Upper lobe of left lung (tissue), 6 donors: ENCODE data around the gene ABCD1. TPM values are rescaled to one million over a fixed set of nuclear protein-coding genes. Genes with fewer than 3 reads are reported as not detected.

Source experiments
- ATAC-seq, 2 donors: fragments of 200-7000 bp; cut with Tn5 transposase; one replicate each; pipeline ENCODE4 v1.9.1; 2022; ENCODE audit warnings: mild to moderate bottlenecking in 2 of 2, moderate library complexity in 2 of 2; ENCODE audit not compliant: low FRiP score in 2 of 2
- DNase-seq, 2 donors: peaks; one replicate each; pipeline ENCODE4 v3.0.0-alpha.2; 2019 to 2020
- H3K27ac ChIP-seq, 4 donors: fragments of 200-600 bp; sonication (generic); one replicate each; pipeline ENCODE4 v1.5.1; 2016 to 2019
- H3K27me3 ChIP-seq, 4 donors: fragments of 200-600 bp; sonication (generic); one replicate each; pipeline ENCODE4 v1.5.1; 2017 to 2019
- H3K36me3 ChIP-seq, 4 donors: fragments of 200-600 bp; sonication (generic); one replicate each; pipeline ENCODE4 v1.5.1; 2016 to 2019
- H3K4me1 ChIP-seq, 4 donors: fragments of 200-600 bp; sonication (generic); one replicate each; pipeline ENCODE4 v1.5.1; 2018 to 2019
- H3K4me3 ChIP-seq, 4 donors: fragments of 200-600 bp; sonication (generic); one replicate each; pipeline ENCODE4 v1.5.1; 2017 to 2019; ENCODE audit warnings: mild to moderate bottlenecking in 2 of 4, moderate library complexity in 1 of 4
- H3K9me3 ChIP-seq, 4 donors: fragments of 200-600 bp; sonication (generic); one replicate each; pipeline ENCODE4 v1.5.1; 2018 to 2019
- CTCF ChIP-seq, 6 experiments: fragments of 450-650 bp in 4 of 6; fragments of 200-600 bp in 2 of 6; sonication (generic) in 2 of 6; IDR thresholded peaks; one replicate each; pipeline ENCODE4 v1.5.1; 2016 to 2019; ENCODE audit warnings: antibody characterized with exemption in 6 of 6
- EP300 ChIP-seq, 4 donors: sonication (generic); formaldehyde crosslinking; IDR thresholded peaks; one replicate each; pipeline ENCODE4 v1.5.1; 2017; ENCODE audit warnings: antibody characterized with exemption in 4 of 4, control low read depth in 2 of 4
- POLR2A ChIP-seq, 4 donors: fragments of 450-650 bp; IDR thresholded peaks; one replicate each; pipeline ENCODE4 v1.5.1; 2016 to 2017; ENCODE audit warnings: antibody characterized with exemption in 4 of 4, mild to moderate bottlenecking in 2 of 4
- POLR2AphosphoS5 ChIP-seq, 2 donors: sonication (generic); formaldehyde crosslinking; IDR thresholded peaks; one replicate each; pipeline ENCODE4 v1.5.1; 2017; ENCODE audit warnings: antibody characterized with exemption in 2 of 2
- WGBS, 2 donors: methylation state at CpG; one replicate each; pipeline ENCODE4 v1.1.5; 2017 to 2018; 5-methylcytosine and 5-hydroxymethylcytosine counted together
- total RNA-seq, 6 donors: library from RNA; depleted of rRNA in 4 of 6; stranded (reverse); fragments of >200 nt in 4 of 6; gene quantifications; one replicate each; pipeline versions ENCODE4 v1.1.0 to v1.2.1, GENCODE V29; 2016 to 2021
- donor health status: DM: no; HTN: no; CAD: no; lungs with moderate emphysema.
- donor health status: DM: no; HTN: yes; CAD: no; lungs with severe emphysema.

ABCD1 gene
- total RNA-seq, 6 donors from 2014 or later: 9.8 to 28.1 (median 17.9) TPM

GRCh38 chrX:153750127-153750774, 25.6 kb downstream of the ABCD1 start:
- Histone ChIP-seq H3K36me3 (no peaks in the 10 kb centered on the region), H3K27ac (no peak overlapping the region), H3K4me3 (no peak overlapping the region), H3K9me3 (no peaks in the 10 kb centered on the region), H3K27me3 (no peaks in the 10 kb centered on the region), H3K4me1 (no peaks in the 10 kb centered on the region)
- no peak for ATAC-seq
- WGBS, 2 donors: 67 to 76% methylated on average over 4 to 12 of the region's 12 CpGs
- TF ChIP-seq CTCF (IDR thresholded peaks at IDR 0.05) (no peak), EP300 (IDR thresholded peaks at IDR 0.05) (no peak), POLR2AphosphoS5 (IDR thresholded peaks at IDR 0.05) (no peak), POLR2A (IDR thresholded peaks at IDR 0.05) (no peak)
- no peak for DNase-seq

- Histone ChIP-seq H3K27me3 (no peaks in the 10 kb centered on the region), H3K4me3 (no peak overlapping the region), H3K4me1 (no peaks in the 10 kb centered on the region), H3K27ac (no peak overlapping the region), H3K9me3 (peaks cover 0 to 6% (median 0%) of the 10 kb centered on the region in 4 donors), H3K36me3 (no peaks in the 10 kb centered on the region)
- WGBS, 2 donors: 85 to 95% methylated on average over 1 of the region's 1 CpG
- no peak for ATAC-seq
- DNase-seq: no peak
- TF ChIP-seq EP300 (IDR thresholded peaks at IDR 0.05) (no peak), POLR2A (IDR thresholded peaks at IDR 0.05) (no peak), CTCF (IDR thresholded peaks at IDR 0.05) (no peak), POLR2AphosphoS5 (IDR thresholded peaks at IDR 0.05) (no peak)
Measured at GRCh38 chrX:153755136-153755535, 30.5 kb downstream of the ABCD1 start.

- H3K4me1 ChIP-seq: peaks cover 0 to 10% (median 4%) of the 10 kb centered on the region in 4 donors
- no peak overlapping the region for H3K27ac ChIP-seq
- TF ChIP-seq POLR2A (IDR thresholded peaks at IDR 0.05) (no peak), EP300 (IDR thresholded peaks at IDR 0.05) (no peak), POLR2AphosphoS5 (IDR thresholded peaks at IDR 0.05) (no peak), CTCF (IDR thresholded peaks at IDR 0.05) (no peak)
- WGBS, 2 donors: 62 to 79% methylated on average over 6 to 15 of the region's 15 CpGs
- DNase-seq (peak in 1 of 2 donors; percentile 8), ATAC-seq (no peak)
- H3K27me3 ChIP-seq: no peaks in the 10 kb centered on the region
- H3K4me3 ChIP-seq: no peak overlapping the region
- no peaks in the 10 kb centered on the region for H3K9me3 ChIP-seq
- H3K36me3 ChIP-seq: no peaks in the 10 kb centered on the region
Measured at GRCh38 chrX:153761863-153762262, 37.2 kb downstream of the ABCD1 start.

GRCh38 chrX:153762626-153763173, 38.0 kb downstream of the ABCD1 start:
- no peak for DNase-seq
- no peak for TF ChIP-seq POLR2A (IDR thresholded peaks at IDR 0.05)
- no peak for TF ChIP-seq EP300 (IDR thresholded peaks at IDR 0.05)
- 86 to 94% methylated on average over 5 to 14 of the region's 14 CpGs for WGBS, 2 donors

GRCh38 chrX:153763298-153763932, 38.8 kb downstream of the ABCD1 start:
- Histone ChIP-seq H3K27me3 (no peaks in the 10 kb centered on the region), H3K4me1 (peaks cover 0 to 13% (median 4%) of the 10 kb centered on the region in 4 donors), H3K36me3 (no peaks in the 10 kb centered on the region), H3K9me3 (no peaks in the 10 kb centered on the region), H3K27ac (no peak overlapping the region), H3K4me3 (no peak overlapping the region)
- DNase-seq: no peak
- ATAC-seq: no peak
- TF ChIP-seq EP300 (IDR thresholded peaks at IDR 0.05) (no peak), POLR2A (IDR thresholded peaks at IDR 0.05) (no peak)
- WGBS, 2 donors: 81 to 90% methylated on average over 6 to 18 of the region's 18 CpGs

More at GRCh38 chrX:153762626-153763173, 38.0 kb downstream of the ABCD1 start:
- Histone ChIP-seq H3K27me3 (no peaks in the 10 kb centered on the region), H3K4me1 (peaks cover 0 to 10% (median 4%) of the 10 kb centered on the region in 4 donors), H3K36me3 (no peaks in the 10 kb centered on the region), H3K4me3 (no peak overlapping the region), H3K9me3 (no peaks in the 10 kb centered on the region), H3K27ac (no peak overlapping the region)
- ATAC-seq: no peak
